ENCODE data around the gene INHA.

GRCh38 chr2:219545295-219545942 is 26.7 kb upstream of the INHA start:
- TF ChIP-seq POLR2A (IDR thresholded peaks at IDR 0.05), result no peak
- TF ChIP-seq CTCF (IDR thresholded peaks at IDR 0.05), result no peak
